GM15510 (cell line): ENCODE results near the gene PCSK5.

Experiments
- POLR2A ChIP-seq: IDR thresholded peaks from 3 replicates; pipeline ENCODE4 v1.6.1; 2011; ENCODE audit warnings: borderline replicate concordance; ENCODE audit not compliant: insufficient read length; ENCODE audit errors: extremely low read depth

The PCSK5 gene

GRCh38 chr9:75964427-75964826 is 74.0 kb downstream of the PCSK5 start:
- TF ChIP-seq POLR2A, result no peak

DNA sequence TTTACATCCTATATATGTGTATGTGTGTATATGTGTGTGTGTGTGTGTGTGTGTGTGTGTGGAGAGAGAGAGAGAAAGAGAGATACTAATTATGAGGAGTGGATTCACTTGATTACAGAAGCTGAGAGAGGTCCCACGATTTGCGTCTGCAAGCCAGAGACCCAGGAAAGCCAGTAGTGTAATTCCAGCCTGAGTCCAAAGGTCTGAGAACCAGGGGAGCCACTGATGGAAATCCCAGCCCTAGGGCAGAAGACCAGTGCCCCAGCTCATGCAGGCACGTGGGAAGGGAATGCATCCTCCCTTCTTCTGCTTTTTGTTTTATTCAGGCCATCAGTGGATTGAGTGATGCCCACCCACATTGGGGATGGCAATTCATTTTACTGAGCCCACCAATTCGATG is 74.8 kb downstream of the PCSK5 start:
- TF ChIP-seq POLR2A, result no peak

- TF ChIP-seq POLR2A, result no peak
Measured at GRCh38 chr9:75967556-75967955, 77.1 kb downstream of the PCSK5 start.

DNA sequence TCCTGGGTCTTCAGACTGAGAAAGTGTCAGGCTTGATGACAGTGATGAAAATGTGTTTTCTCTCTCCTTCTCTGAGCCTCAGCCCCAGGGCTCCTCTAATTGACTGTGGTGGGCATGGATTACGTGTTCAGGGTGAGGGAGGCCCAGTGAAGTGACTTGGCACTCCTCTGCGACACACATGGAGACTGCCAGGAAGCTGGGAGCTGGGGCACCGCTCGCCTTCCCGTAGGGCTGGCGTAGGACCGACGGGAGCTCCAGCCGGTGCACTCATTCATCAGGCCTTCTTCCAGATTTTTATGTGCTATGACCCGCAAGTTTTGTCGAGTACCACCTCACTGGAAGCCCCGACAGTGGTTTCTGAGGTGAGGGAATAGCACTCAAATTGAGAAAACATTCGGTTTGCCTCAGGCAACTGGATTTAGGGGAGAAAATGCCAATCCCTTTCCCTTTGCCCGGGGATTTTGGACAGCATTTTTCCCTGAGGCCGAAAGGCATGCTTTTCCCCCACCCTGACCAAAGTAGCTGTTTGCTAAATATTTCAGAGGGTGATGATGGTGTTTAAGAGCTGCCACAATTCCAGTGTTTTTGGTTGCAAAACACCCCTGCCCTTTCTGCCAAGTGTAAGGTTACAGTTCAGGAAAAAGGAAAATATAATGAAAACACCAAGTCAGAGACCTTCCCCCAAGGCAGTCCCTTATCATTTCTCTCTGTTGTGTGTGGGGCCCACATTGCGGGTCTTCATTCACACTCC is 83.7 kb downstream of the PCSK5 start:
- no peak for TF ChIP-seq POLR2A

DNA sequence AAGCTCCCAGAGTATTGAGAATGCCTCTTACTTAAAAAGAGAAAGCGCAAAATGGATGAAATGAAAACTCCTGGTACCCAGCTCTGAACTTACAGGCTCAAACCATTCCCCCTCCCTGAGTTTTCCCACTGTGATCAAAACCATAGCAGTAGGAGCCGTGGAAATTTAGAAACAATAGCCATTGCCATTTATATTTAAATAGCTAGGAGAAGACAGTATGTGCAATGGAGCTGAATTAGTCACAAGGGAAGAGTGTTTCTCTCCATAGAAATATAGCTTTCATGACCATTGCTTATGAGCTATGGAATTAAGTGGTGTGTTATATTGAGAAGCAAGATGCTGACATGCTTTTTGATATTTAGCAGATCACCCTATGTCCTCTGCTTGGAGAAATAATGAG is 84.6 kb downstream of the PCSK5 start:
- TF ChIP-seq POLR2A, result no peak

DNA sequence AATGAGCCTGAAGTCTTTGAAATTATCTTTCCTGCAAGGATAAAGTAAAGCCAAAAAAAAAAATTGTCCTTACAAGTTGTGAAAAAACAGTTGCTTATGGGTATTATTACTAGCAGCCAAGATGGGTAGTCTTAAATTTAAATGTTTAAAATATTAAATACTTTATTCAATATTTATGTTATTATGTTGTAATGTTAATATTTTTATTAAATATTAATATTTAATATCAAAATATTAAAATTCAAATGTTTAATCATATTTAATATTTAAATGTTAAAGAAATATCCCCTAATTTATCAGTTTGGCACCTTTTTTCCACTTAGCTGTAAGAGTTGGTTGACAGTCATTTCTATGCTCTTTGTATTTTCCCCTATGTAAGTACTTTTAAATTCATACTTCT is 86.1 kb downstream of the PCSK5 start:
- TF ChIP-seq POLR2A, result no peak

- no peak for TF ChIP-seq POLR2A
Measured at GRCh38 chr9:75979362-75979761, 88.9 kb downstream of the PCSK5 start.

GRCh38 chr9:75983319-75984045 is 93.0 kb downstream of the PCSK5 start:
- TF ChIP-seq POLR2A, result no peak

DNA sequence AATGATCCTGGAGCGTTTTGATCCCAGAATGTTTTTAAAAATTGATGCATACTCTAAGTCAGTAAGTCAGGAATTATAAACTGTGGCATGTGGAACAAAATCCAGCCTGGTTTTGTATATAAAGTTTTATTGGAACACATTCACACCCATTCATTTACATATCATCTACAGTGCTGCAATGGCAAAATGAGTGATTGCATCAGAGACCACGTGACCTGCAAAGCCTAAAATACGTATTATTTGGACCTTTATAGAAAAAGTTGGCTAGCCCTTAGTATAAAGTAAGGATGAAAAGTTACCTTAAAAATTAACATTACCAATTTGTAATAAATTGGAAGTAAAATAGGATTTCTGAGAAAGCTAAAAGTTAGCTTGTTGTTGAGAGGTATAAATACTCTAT is 95.0 kb downstream of the PCSK5 start:
- TF ChIP-seq POLR2A, result no peak

DNA sequence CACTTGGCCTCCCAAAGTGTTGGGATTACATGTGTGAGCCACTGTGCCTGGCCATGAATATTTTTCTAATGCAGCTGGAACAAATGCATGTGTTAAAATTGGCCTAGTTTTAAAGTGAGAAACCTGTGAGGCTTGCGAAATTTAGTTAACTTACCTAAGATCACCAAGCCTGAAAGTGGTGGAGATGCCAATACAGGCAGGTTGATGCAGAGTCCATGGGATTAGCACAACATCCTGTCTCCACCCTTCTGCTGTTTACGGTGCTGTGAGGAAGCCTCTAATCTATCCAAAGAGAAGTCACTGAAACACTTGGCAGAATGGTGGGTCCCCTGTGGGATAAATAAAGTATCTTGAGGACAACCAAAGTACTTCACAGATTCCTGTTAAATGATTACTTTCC is 98.2 kb downstream of the PCSK5 start:
- no peak for TF ChIP-seq POLR2A

- no peak for TF ChIP-seq POLR2A
Measured at GRCh38 chr9:75990156-75990555, 99.7 kb downstream of the PCSK5 start.

DNA sequence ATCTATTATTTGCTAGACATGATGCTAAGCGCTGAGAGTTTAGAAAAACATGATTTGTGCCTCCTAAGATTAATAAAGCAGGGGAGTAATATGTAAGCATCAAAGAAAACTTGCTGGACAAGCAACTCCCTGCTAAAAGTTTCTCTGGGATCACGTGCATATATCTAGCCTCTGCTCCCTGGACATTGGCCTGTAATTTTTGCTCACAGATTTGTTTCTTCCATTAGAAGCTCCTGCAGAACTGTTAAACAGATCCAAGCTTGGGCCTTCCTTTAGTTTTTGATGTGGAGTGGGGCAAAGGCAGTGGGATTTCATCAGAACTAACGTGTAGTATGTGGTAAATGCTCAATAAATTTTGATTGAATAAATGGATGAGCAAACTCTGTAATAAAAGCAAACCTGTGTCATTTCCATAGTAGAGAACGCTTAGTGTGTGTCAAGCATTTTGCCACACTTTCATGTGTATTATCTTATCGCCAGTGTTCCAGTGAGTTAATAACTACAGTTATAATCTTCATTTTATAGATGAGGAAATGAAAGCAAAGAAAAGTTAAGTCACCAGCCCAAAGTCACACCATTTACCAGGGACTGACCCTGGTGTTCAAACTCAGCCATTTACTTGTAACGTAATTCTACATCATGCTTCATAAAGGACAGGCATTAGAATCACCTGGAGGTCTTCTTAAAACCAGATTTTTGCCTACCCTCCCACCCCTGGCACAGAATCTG is 100.3 kb downstream of the PCSK5 start:
- no peak for TF ChIP-seq POLR2A

- no peak for TF ChIP-seq POLR2A
Measured at GRCh38 chr9:75992482-75993206, 102.2 kb downstream of the PCSK5 start.

DNA sequence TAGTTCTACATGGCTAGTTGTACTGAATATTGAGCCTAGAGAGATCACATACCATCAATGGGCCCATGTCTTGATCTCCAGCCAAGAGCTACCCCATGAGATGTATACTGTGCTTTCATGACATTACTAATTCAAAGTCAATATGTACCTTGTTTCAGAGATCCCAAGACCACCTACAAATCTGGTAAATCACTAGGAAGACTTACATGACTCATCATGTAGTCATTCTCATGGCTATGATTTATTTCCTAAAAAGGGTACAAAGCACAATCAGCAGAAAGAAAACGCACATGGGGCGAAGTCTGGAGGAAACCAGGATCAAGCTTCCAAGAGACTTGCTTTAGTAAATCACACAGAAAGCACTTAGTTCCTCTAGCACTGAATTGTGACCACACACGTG is 103.0 kb downstream of the PCSK5 start:
- TF ChIP-seq POLR2A, result no peak

DNA sequence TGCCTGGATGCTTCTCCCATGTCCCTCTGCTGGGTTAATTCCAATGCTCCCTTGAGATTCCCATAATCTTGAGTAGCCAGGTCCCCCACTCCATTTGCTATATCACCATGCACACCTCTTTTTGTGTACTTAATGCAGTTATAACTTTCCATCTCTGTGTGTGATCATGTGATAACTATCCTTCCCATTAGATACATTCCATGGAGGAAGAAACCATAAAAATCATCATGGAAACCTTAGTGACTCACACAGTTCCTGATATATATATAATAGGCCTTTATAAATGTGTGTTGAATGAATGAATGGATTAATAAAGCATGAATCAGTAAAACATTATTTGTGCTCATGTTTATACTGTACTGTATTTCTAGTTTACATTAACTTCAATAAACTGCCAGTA is 104.6 kb downstream of the PCSK5 start:
- no peak for TF ChIP-seq POLR2A

- TF ChIP-seq POLR2A, result no peak
Measured at GRCh38 chr9:75996726-75997125, 106.3 kb downstream of the PCSK5 start.

DNA sequence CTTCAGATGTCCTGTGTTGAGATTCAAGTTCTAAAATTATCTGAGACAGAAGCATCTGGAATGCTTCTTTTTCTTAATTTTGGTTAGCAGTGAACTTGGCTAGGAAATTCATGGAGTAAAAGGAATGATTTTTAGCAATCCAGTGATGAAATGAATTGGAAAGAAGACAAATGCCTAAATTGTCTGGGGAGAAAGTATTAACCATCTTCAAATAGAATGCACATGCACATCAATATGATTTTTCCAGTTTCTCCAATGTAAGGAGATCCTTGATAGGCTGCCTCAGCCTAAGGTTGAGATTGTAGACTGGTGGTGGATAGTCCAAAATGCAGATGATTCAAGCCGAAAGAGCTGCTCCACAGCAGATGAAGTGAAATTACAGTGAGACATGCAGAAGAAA is 106.7 kb downstream of the PCSK5 start:
- TF ChIP-seq POLR2A, result no peak
